HG03108 (cell line): ENCODE measurements around the gene MXI1.
A peak's percentile ranks its signal among the peaks of the same experiment; 100 is the strongest.
"Not testable (repeated sequence)": the region's sequence is repeated elsewhere in the genome, so short reads cannot be mapped to it uniquely, and the experiment has no call there.

Source experiments
- ATAC-seq: cut with Tn5 transposase; IDR thresholded peaks from one replicate; pipeline ENCODE4 v1.9.1; 2021; ENCODE audit warnings: moderate library complexity; ENCODE audit not compliant: unreplicated experiment

MXI1 gene

GRCh38 chr10:110237894-110238480, 30.6 kb downstream of the MXI1 start:
- ATAC-seq = no peak

- ATAC-seq = no peak
Observed at GRCh38 chr10:110239892-110240291, 32.5 kb downstream of the MXI1 start.

- peak; percentile 59 for ATAC-seq
Observed at GRCh38 chr10:110241407-110241806, 34.0 kb downstream of the MXI1 start.

- ATAC-seq = peak; percentile 26
Observed at GRCh38 chr10:110241841-110242240, 34.4 kb downstream of the MXI1 start.

GRCh38 chr10:110242511-110242910, 35.1 kb downstream of the MXI1 start:
- ATAC-seq = no peak

- ATAC-seq = no peak
Observed at GRCh38 chr10:110244550-110244949, 37.1 kb downstream of the MXI1 start.

- ATAC-seq = not testable (repeated sequence)
Observed at GRCh38 chr10:110247833-110248232, 40.4 kb downstream of the MXI1 start.

- peak; percentile 66 for ATAC-seq
Observed at GRCh38 chr10:110249489-110249888, 42.1 kb downstream of the MXI1 start.

- peak; percentile 81 for ATAC-seq
Observed at GRCh38 chr10:110251392-110251791, 44.0 kb downstream of the MXI1 start.

GRCh38 chr10:110252151-110252550, 44.7 kb downstream of the MXI1 start:
- ATAC-seq = no peak

GRCh38 chr10:110254467-110254866, 47.1 kb downstream of the MXI1 start:
- no peak for ATAC-seq

- no peak for ATAC-seq
Observed at GRCh38 chr10:110258542-110258941, 51.1 kb downstream of the MXI1 start.

- ATAC-seq = no peak
Observed at GRCh38 chr10:110259317-110259716, 51.9 kb downstream of the MXI1 start.

- ATAC-seq = no peak
Observed at GRCh38 chr10:110260746-110261477, 53.5 kb downstream of the MXI1 start.

GRCh38 chr10:110263164-110263563, 55.8 kb downstream of the MXI1 start:
- no peak for ATAC-seq

- ATAC-seq = no peak
Observed at GRCh38 chr10:110265573-110266193, 58.3 kb downstream of the MXI1 start.

- ATAC-seq = no peak
Observed at GRCh38 chr10:110267276-110267675, 59.9 kb downstream of the MXI1 start.

GRCh38 chr10:110268442-110268841, 61.0 kb downstream of the MXI1 start:
- ATAC-seq = peak; percentile 45

GRCh38 chr10:110268971-110269370, 61.6 kb downstream of the MXI1 start:
- no peak for ATAC-seq

GRCh38 chr10:110269374-110270318, 62.2 kb downstream of the MXI1 start:
- ATAC-seq = no peak

GRCh38 chr10:110272995-110273394, 65.6 kb downstream of the MXI1 start:
- ATAC-seq = not testable (repeated sequence)
